ENCODE results near the gene CASP12.

Gene CASP12

DNA sequence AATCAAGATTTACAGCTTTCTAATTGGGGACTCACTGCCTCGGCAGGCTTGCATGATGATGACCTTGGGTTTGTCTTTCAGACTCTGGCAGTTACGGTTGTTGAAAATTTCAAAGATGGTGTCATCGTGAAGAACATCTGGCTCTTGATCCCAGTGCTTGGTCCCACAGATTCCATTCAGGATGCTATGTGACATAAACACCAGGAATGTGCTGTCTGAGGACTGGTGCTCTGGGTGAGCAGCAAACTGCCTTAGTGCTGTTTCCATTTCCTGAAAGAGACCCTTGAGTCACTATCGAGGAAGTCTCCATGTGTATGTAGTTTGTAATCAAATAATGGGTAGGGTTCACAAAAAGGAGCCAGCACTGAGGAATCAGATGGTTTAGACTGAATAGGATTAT is 7.1 kb downstream of the CASP12 start:
- TF ChIP-seq YY1 (IDR thresholded peaks at IDR 0.05; ENCODE audit: low read depth) (no peak), FOXM1 (IDR thresholded peaks at IDR 0.05; ENCODE audit: borderline replicate concordance, low read depth) (no peak), EGR1 (IDR thresholded peaks at IDR 0.05) (no peak), EP300 (IDR thresholded peaks at IDR 0.05; ENCODE audit: borderline replicate concordance) (no peak), NFIC (IDR thresholded peaks at IDR 0.05) (no peak), CREB1 (IDR thresholded peaks at IDR 0.05; ENCODE audit: low read depth) (no peak), TEAD4 (IDR thresholded peaks at IDR 0.05) (no peak)
- TF ChIP-seq, protein P1, sequence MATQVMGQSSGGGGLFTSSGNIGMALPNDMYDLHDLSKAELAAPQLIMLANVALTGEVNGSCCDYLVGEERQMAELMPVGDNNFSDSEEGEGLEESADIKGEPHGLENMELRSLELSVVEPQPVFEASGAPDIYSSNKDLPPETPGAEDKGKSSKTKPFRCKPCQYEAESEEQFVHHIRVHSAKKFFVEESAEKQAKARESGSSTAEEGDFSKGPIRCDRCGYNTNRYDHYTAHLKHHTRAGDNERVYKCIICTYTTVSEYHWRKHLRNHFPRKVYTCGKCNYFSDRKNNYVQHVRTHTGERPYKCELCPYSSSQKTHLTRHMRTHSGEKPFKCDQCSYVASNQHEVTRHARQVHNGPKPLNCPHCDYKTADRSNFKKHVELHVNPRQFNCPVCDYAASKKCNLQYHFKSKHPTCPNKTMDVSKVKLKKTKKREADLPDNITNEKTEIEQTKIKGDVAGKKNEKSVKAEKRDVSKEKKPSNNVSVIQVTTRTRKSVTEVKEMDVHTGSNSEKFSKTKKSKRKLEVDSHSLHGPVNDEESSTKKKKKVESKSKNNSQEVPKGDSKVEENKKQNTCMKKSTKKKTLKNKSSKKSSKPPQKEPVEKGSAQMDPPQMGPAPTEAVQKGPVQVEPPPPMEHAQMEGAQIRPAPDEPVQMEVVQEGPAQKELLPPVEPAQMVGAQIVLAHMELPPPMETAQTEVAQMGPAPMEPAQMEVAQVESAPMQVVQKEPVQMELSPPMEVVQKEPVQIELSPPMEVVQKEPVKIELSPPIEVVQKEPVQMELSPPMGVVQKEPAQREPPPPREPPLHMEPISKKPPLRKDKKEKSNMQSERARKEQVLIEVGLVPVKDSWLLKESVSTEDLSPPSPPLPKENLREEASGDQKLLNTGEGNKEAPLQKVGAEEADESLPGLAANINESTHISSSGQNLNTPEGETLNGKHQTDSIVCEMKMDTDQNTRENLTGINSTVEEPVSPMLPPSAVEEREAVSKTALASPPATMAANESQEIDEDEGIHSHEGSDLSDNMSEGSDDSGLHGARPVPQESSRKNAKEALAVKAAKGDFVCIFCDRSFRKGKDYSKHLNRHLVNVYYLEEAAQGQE (IDR thresholded peaks at IDR 0.05; ENCODE audit: low read depth): no peak

DNA sequence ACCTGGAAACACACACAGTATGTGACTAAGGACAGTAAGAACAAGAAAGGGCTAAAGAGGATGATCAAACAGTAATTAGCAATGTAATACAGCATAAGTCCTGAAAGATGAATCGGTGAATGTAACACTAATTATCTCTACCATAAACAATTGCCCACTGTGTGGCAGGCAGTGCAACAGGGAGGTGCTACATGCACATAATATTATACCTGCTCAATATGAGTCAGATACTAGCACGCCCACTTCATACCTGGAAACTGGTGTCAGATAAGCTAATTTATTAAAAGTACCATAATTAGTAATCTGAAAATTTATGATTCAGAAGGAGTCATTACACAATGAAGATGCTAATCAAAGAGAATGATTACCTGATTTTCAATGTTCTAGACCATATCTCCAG is 14.9 kb downstream of the CASP12 start:
- TF ChIP-seq ZBTB7A (IDR thresholded peaks at IDR 0.05; ENCODE audit: low read depth): no peak
- no peak for TF ChIP-seq FOXM1 (IDR thresholded peaks at IDR 0.05; ENCODE audit: borderline replicate concordance, low read depth)
- no peak for TF ChIP-seq NFIC (IDR thresholded peaks at IDR 0.05)
- TF ChIP-seq, protein P2, sequence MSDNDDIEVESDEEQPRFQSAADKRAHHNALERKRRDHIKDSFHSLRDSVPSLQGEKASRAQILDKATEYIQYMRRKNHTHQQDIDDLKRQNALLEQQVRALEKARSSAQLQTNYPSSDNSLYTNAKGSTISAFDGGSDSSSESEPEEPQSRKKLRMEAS (IDR thresholded peaks at IDR 0.05): no peak
- TF ChIP-seq TAF1 (IDR thresholded peaks at IDR 0.05; ENCODE audit: low read depth): no peak
- no peak for TF ChIP-seq RAD21 (IDR thresholded peaks at IDR 0.05; ENCODE audit: low read depth)
- no peak for TF ChIP-seq YY1 (IDR thresholded peaks at IDR 0.05; ENCODE audit: low read depth)
- TF ChIP-seq EP300 (IDR thresholded peaks at IDR 0.05; ENCODE audit: borderline replicate concordance): no peak
- TF ChIP-seq CREB1 (IDR thresholded peaks at IDR 0.05; ENCODE audit: low read depth): no peak
- TF ChIP-seq, protein P3, sequence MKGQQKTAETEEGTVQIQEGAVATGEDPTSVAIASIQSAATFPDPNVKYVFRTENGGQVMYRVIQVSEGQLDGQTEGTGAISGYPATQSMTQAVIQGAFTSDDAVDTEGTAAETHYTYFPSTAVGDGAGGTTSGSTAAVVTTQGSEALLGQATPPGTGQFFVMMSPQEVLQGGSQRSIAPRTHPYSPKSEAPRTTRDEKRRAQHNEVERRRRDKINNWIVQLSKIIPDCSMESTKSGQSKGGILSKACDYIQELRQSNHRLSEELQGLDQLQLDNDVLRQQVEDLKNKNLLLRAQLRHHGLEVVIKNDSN (IDR thresholded peaks at IDR 0.05): no peak
- TF ChIP-seq, protein P1 (IDR thresholded peaks at IDR 0.05; ENCODE audit: low read depth): no peak
- TF ChIP-seq TEAD4 (IDR thresholded peaks at IDR 0.05): no peak
- no peak for TF ChIP-seq EGR1 (IDR thresholded peaks at IDR 0.05)
- no peak for TF ChIP-seq CEBPB (IDR thresholded peaks at IDR 0.05)
- TF ChIP-seq TCF12 (IDR thresholded peaks at IDR 0.05; ENCODE audit: low read depth): no peak

DNA sequence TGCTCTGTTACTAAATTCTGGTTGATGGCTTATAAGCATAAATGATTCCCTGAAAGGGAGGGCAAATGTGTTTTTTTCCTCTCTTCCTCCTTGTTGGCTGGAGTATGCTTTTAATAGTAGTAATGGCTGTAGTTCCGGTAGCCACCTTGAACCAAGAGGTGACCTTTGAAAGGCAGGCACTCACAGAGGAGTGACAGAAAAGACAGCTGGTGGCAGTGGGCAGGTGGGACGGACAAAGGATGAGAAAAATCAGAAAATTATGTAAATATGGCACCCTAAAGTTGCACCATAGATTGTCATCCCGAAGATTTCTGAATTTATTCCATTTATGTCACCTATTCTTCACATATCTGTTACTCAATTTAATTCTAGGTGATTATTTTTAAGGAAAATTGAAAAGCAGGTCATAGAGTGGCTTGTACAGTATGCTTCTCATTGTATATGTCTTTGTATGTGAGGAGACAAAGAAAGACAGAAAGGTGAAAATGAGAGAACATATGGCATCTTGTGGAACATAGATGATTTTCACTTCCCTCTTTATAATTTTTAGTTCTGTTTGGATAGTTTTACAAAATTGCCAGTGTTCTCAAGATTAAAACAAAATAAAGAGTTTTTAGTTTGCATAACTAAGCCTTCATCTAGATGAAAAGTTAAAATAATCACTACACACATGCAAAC is 17.0 kb downstream of the CASP12 start:
- TF ChIP-seq NFIC (IDR thresholded peaks at IDR 0.05): no peak
- no peak for TF ChIP-seq RAD21 (IDR thresholded peaks at IDR 0.05; ENCODE audit: low read depth)
- TF ChIP-seq EP300 (IDR thresholded peaks at IDR 0.05; ENCODE audit: borderline replicate concordance): no peak
- TF ChIP-seq TCF12 (IDR thresholded peaks at IDR 0.05; ENCODE audit: low read depth): no peak
- TF ChIP-seq YY1 (IDR thresholded peaks at IDR 0.05; ENCODE audit: low read depth): no peak
- TF ChIP-seq, protein P1 (IDR thresholded peaks at IDR 0.05; ENCODE audit: low read depth): no peak
- TF ChIP-seq CEBPB (IDR thresholded peaks at IDR 0.05): no peak
- no peak for TF ChIP-seq CREB1 (IDR thresholded peaks at IDR 0.05; ENCODE audit: low read depth)
- no peak for TF ChIP-seq ZBTB7A (IDR thresholded peaks at IDR 0.05; ENCODE audit: low read depth)

DNA sequence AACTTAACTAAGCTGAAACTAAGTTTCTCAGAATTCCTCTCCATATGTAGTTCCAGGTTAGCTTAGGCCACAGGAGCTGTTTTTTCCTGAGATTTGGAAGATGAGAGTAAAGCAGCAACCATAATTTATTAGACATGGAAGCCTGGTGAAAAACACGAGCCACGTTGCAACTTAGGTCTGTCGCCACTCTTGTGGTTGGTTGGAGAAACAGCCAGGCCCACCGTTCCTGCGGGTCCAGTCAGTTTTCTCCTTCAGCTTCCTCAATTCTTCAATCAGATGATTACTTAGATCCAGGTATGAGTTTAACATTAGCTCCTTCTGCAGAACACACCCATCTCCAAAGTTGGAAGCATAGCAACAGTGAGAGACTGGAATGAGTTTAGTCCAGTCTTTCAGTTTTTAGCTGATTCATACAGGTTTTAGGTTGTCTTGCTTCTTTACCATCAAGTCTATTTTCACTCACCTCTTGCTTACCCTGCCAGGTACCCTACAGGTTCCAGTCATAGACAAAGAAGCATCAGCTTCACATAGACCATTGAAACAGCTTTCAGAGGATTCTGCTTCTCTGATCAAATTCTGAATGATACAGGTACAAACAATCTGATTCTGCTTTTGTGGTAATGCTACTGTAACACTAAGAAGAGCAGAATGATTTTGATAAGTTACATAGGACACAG is 18.6 kb downstream of the CASP12 start:
- TF ChIP-seq EGR1 (IDR thresholded peaks at IDR 0.05) (no peak), YY1 (IDR thresholded peaks at IDR 0.05; ENCODE audit: low read depth) (no peak)

DNA sequence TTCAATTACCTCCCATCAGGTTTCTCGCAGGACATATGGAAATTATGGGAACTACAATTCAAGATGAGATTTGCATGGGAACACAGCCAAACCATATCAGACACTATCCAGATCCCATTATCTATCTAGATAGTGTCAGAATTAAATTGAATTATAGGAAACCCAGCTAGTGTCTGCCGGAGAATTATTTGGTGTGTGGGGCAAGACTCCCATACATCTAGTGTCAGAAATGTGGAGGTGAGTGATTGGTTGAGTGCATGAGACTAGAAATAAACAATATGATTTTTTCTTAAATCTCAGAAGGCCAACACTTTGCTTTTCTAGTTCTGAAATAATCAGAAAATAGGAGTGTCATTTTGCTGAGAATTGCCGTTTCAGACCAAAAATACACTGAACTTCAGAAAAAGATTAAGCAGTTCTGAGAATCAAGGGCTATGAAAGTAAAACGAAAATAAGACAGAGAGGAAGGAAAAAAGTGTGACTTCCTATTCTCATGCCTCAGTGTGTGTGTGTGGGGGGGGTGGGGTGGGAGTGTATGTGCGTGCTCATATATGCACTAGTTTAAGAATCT is 21.3 kb downstream of the CASP12 start:
- TF ChIP-seq EGR1 (IDR thresholded peaks at IDR 0.05) (no peak), TEAD4 (IDR thresholded peaks at IDR 0.05) (no peak), CREB1 (IDR thresholded peaks at IDR 0.05; ENCODE audit: low read depth) (no peak), TCF12 (IDR thresholded peaks at IDR 0.05; ENCODE audit: low read depth) (no peak), YY1 (IDR thresholded peaks at IDR 0.05; ENCODE audit: low read depth) (no peak), NFIC (IDR thresholded peaks at IDR 0.05) (no peak), ZBTB7A (IDR thresholded peaks at IDR 0.05; ENCODE audit: low read depth) (no peak), EP300 (IDR thresholded peaks at IDR 0.05; ENCODE audit: borderline replicate concordance) (no peak), TAF1 (IDR thresholded peaks at IDR 0.05; ENCODE audit: low read depth) (no peak), FOXM1 (IDR thresholded peaks at IDR 0.05; ENCODE audit: borderline replicate concordance, low read depth) (no peak)
- TF ChIP-seq, protein P1 (IDR thresholded peaks at IDR 0.05; ENCODE audit: low read depth): no peak

Measured in Ishikawa (cell line).